Measurements from ENCODE around the gene MYRFL.
"Not testable (repeated sequence)": the region's sequence is repeated elsewhere in the genome, so short reads cannot be mapped to it uniquely, and the experiment has no call there.

The MYRFL gene

DNA sequence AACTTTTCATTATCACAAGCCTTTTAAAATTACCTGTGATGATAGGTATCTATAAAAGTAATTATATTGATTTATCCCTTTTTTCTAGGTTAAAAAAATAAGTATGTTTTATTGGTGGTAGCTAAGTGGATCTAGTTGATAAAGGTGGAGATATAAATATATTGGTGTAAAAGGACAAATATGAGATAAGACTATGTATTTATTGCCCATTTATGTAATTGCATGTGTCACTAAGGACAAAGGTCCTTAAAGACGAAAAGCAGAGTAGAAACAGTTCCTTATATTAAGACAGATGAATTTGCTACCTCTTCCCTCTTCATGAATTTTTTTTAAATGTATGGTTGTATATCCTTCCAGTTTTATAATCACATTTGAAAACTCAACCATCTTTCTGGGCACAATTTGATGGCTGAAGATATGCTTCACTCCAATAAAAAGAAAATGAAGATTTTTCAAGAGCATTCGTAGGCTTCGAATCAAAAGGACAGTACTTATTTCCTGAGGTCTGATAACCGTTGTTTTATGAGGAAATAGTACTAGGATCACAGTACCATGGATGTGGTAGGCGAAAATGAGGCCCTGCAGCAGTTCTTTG, at the start of gene MYRFL:
Gene MYRFL, plus strand, starts transcription at position 262 of the 595 bp plus-strand sequence. Its CDS starts 291 bp downstream, at position 553.
- no peak for DNase-seq (ENCODE audit: low read depth in 2 of 2, low spot score in 1 of 2)

DNA sequence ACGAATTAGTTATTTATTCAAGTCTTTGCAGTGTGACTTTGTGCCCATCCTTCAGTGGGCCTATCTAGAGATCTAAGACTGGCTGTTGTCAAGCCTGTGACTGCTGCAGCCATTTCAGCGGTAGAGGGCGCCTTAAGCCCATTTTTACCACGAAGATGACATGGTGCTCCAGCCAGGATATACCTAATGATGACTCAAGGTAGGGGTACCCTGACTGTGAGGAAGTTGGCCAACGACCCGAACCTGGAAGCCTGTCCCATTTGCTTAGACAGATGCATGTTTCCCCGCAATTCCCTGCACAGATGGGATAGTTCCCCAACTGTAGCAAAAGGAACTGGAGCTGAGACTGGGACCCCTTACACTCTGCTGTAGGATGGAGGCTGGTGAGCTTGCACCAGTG, 45.1 kb upstream of the MYRFL start:
- no peak for DNase-seq (ENCODE audit: low read depth in 2 of 2, low spot score in 1 of 2)

DNA sequence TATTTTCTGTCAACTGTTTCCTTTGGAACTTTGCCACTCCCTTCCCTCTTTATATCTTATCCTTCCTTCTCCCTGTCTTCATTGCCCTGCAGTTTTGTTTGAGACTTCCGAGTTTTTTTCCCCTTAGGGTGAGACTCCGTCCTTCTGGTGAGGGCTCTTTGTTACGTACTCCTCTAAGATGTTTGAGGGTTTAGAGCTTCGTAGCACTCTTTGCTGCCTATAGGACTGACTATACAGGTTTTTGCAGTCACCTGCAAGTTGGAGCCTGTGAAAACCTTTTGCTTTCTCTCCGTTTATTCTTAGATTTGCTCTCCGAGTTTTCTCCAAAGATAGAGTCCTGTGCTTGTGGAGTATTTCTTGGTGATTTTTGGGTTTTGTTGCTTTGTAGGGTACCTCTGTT, 41.7 kb upstream of the MYRFL start:
- DNase-seq (ENCODE audit: low read depth in 2 of 2, low spot score in 1 of 2), result no peak

DNA sequence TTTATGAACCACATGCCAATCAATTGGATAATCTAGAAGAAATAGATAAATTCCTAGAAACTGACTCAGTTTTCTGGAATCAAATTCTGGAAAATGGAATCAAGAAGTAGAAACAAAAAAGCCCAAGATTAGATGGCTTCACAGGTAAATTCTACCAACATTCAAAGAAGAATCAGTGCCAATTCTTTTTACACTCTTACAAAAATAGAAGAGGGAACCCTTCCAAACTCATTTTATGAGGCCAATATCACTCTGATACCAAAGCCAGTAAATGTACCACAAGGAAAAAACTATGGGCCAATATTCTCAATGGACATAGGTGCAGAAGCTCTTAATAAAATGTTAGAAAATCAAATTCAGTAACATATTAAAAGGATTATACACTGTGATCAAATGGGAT, 35.7 kb upstream of the MYRFL start:
- no peak for DNase-seq (ENCODE audit: low read depth in 2 of 2, low spot score in 1 of 2)

DNA sequence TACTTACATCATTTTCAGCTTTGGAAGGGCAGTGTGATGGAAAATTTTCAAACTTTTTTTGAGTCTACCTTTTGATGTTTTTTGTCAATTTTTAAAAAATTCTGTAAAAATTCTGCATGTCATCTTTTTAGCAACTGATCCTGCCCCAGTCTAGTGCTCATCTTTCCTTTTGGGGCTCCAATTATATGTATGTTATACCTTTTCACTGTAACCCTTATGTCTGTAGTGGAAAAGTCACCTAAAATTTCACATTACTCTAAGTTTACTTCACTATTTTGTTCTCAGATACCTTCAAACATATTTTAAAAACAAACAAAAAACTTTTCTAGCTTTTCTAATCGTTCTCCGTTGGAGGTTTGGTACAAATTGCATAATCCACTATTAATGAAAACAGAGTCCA, 32.5 kb upstream of the MYRFL start:
- DNase-seq (ENCODE audit: low read depth in 2 of 2, low spot score in 1 of 2), result no peak

DNA sequence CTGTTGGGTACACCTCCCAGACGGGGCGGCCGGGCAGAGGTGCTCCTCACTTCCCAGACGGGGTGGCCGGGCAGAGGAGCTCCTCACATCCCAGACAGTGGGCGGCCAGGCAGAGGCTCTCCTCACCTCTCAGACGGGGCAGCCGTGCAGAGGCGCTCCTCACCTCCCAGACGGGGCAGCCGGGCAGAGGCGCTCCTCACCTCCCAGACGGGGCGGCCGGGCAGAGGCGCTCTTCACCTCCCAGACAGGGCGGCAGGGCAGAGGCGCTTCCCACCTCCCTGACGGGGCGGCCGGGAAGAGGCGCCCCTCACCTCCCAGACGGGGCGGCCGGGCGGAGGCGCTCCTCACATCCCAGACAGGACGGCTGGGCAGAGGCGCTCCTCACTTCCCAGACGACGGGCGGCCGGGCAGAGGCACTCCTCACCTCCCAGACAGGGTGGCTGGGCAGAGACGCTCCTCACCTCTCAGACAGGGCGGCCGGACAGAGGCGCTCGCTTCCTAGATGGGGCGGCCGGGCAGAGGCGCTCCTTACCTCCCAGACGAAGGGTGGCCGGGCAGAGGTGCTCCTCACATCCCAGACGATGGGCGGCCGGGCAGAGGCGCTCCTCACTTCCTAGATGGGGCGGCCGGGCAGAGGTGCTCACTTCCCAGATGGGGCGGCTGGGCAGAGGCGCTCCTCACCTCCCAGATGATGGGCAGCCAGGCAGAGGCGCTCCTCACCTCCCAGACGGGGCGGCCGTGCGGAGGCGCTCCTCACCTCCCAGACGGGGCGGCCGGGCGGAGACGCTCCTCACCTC, 17.7 kb upstream of the MYRFL start:
- not testable (repeated sequence) for DNase-seq (ENCODE audit: low read depth in 2 of 2, low spot score in 1 of 2)

DNA sequence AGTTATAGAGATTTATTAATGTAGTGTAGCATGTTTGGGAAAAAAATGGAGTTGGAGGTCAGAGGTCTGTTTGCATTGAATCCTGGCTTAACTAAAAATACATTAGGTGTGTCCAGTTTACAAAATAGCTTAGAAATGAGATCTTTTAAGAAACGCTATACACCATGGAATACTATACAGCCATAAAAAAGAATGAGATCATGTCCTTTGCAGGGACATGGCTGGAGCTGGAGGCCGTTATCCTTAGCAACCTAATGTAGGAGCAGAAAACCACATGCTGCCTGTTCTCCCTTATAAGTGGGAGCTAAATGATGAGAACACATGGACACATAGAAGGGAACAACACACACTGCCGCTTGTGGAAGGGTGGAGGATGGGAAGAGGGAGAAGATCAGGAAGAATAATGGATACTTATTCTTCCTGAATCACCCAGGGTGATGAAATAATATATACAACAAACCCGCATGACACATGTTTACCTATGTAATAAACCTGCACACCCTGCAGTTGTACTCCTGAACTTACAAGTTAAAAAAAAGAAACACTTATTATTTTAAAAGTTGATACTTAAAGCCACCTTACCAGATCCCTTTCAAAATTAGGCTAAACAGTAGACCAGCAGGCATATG, 14.0 kb upstream of the MYRFL start:
- no peak for DNase-seq (ENCODE audit: low read depth in 2 of 2, low spot score in 1 of 2)

DNA sequence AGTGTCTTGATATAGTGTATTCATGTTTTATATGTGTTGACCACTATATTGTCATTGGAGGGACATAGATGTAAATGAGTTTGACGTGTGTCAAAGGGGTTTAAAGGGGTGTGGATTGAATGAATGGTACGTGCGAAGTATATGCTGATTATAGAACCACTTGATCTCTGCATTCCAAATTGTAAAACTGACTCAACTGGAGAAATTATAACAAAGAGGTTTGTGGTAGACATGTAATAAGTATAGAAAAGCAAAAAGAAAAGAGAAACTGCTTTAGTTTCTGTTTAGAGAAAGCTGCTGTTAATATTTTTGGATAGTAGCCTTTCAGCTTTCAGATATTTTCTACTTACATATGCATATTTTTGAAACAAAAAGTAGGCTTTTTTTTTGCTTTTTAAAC, 8.9 kb upstream of the MYRFL start:
- DNase-seq (ENCODE audit: low read depth in 2 of 2, low spot score in 1 of 2), result no peak

DNA sequence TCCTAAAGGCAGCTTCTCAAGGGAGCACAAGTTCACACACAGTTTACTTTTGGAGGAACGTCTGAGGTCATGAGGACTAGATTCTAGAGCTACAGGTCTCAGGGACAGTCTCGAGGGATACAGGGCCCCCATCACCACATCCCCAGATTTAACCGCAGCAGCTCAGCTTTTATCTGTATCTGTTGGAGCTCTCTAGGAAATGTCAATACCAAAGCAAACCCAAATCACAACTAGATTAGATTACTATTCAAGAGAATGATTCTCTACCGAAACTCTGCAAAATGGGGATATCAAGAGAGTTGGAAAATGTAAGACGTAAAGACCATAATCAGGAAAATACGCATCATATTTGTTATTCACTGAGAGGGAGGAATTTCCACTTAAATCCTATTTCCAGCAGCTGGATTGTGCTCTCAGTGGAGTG, 4.0 kb upstream of the MYRFL start:
- no peak for DNase-seq (ENCODE audit: low read depth in 2 of 2, low spot score in 1 of 2)

DNA sequence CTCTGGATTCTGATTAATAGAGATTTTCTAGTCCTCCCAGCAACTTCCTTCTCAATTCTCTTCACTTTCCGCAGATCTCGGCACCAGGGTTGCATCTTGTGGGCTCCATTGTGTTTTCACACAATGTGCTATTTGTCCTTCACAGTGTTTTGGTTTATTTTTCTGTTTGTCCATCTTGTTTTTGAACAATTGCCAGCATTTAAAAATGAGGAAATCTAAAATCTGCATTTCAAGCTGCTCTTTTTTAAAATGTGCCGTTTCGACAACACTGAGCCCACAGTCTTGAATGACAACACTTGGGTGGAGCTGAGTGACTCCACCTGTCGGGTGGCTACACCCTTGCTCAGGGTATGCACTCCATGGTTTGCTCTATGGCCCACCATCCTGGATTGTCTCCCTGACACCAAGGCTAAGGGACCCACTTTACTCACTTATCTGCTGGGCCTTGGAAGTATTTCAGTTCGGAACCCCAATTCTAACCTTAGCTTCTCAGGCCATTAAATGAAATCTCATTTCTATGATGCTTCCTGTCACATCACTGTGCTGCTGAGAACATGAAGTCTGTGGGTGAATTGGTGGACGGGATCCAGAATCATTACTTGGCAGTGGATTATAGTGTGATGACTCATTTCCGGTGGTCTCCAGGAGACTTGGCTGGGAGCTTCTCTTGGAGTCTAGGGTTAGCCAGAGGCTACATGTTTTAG, 3.4 kb upstream of the MYRFL start:
- no peak for DNase-seq (ENCODE audit: low read depth in 2 of 2, low spot score in 1 of 2)

DNA sequence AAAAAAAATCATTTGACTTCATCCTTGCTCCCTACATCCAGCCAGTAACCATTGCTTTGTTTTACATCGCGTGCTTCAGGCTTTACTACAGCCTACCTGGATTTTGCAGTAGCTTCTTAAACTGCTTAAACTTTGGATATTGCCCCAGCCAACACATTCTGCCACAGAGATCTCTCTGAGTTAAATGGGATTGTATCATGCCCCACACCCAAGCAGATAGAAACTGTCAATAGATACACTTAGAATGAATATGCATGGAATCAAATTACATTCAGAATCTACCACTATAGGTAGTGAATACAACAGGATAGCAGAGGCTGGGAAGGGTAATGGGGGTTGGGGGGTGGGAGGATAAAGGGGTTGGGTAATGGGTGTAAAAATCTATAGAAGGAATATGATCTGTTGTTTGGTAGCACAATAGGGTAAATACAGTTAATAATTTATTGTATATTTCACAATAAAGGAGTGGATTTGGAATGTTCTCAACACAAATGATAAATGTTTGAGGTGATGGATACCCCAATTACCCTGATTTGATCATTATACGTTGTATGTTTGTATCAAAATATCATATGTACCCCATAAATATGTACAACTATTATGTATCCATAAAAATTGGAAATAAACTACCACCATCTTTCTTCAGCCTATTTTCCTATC, 2.7 kb upstream of the MYRFL start:
- DNase-seq (ENCODE audit: low read depth in 2 of 2, low spot score in 1 of 2), result no peak

DNA sequence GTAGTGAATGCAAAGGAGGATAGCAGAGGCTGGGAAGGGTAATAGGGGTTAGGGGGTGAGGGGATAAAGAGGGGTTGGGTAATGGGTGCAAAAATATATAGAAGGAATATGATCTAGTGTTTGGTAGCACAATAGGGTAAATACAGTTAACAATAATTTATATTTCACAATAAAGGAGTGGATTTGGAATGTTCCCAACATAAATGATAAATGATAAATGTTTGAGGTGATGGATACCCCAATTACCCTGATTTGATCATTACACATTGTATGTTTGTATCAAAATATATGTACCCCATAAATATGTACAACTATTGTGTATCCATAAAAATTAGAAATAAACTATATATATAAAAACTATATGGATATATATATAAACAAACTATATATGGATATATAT, 999 bp upstream of the MYRFL start:
- no peak for DNase-seq (ENCODE audit: low read depth in 2 of 2, low spot score in 1 of 2)

DNA sequence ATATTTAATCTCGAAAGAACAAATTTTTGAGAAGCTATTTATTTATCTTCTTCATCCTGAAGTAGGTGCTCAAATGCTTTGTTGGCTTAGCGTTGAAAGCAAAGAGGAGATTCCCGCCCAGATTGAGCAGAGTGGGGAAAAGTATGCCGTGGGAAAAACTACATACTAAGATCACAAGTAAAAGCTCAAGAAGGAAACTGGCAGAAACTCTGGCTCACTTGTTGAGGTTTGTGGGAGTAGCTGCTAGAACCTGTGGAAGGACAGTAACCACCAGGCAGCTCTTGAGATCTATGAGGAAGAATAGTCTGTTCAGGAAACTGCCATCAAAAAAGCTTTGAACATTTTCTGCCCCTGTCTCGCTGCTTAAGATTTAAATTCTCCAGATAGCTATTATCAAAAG, 3.9 kb downstream of the MYRFL start:
- no peak for DNase-seq (ENCODE audit: low read depth in 2 of 2, low spot score in 1 of 2)

DNA sequence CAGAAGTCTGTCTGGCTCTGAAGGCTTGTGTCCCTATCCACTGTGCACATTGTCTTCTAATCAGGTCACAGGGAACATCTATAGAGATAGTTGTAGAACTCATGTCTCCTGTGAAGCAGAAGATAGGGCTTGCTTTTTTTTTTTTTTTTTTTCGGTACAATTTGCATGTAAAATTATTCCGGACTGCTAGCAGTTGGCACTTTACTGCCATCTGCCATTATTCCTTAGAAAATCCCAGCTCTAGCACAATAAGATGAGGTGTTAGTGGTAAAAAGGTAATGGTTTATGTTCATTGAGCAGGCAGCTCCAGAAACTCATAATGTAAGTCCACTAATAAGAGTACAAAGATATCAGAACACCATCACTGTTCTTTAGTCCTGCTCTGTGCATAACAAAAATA, 8.7 kb downstream of the MYRFL start:
- DNase-seq (ENCODE audit: low read depth in 2 of 2, low spot score in 1 of 2), result no peak

DNA sequence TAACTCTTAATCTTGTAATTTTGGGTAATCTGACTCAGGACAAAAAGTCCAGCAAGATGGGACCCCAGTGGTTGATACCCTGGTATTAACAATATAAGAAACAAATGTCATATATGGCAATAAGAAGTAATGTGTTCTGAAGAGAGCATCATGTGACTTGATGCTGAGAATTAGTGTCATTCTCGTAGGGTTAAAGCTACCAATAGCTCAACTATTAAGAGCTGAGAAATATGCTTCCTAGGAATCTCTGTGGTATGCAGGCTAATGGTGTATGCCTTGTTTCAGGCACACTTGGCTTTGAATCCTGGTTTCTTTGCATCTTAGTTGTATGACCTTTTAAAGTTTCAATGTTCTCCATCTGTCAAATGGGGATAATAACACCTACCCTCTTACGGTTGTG, 9.1 kb downstream of the MYRFL start:
- no peak for DNase-seq (ENCODE audit: low read depth in 2 of 2, low spot score in 1 of 2)

DNA sequence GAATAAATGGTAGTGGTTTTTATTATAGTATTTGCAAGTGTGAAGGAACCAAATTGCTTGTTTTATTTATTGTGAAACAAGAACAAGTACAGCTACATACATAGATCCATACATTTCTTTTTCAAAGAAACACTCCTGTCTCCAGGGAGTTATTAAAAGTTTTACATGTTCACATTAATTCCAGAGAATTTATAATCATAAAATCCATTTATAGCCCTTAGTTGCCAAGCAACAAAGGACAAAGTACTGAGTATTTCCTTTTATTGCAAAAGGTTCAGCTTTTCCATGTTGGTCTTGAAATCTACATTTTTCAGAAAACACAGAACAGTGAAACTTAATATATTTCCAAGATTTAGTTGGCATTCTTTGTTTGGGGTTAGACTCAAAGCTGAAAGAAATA, 9.5 kb downstream of the MYRFL start:
- DNase-seq (ENCODE audit: low read depth in 2 of 2, low spot score in 1 of 2), result no peak

DNA sequence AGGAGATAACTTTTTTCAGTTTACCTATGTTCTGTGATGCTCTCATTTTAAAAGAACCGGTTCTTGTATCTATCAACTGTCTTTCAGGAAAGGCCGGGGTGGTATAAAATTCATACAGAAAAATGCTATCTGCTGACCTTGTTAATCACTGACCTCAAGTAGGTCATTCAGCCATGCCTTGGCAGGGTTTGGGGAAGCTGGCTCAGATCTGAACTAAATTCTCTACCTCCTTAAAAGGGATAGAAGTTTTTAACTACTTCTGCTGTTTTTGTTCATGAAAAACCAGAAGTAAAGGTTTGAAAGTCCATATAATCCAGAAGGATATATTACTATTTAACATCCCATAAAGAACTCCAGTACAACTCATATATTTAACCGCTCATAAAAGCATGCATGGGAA, 10.1 kb downstream of the MYRFL start:
- no peak for DNase-seq (ENCODE audit: low read depth in 2 of 2, low spot score in 1 of 2)

DNA sequence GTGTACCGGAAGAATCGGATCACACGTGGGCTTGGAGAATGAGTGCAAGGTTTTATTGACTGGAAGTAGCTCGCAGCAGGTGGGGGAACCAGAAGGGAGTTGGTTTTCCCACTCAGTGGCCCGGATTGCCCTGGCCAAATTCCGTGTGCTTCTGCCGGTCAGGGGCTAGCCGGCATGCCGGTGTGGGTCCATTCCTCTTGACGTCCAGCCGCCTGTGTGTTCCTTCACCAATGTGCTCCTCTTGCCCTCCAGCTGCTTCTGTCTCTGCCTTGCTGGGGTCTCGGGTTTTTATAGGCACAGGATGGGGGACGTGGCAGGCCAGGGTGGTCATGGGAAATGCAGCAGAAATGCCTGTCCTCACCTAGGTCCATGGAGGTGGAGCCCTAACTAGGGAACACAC, 11.0 kb downstream of the MYRFL start:
- no peak for DNase-seq (ENCODE audit: low read depth in 2 of 2, low spot score in 1 of 2)

DNA sequence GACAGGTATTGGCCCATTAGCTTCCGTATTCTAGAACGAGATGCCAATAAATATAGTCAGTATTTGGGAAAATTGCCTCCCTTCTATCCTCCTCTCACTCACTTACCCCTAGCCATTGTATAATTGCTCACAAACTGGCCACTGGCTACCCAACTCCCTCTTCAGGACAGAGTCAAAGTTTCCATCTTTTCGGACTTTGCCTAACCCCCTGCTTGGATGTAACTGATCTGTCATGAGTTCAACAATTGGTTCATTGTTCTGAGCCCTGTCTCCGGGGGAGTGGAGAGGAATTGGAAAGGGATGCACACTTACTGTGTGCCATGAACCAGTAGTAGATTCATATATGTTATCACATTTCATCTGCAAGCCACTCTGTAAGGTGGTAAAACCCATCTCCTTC, 12.2 kb downstream of the MYRFL start:
- no peak for DNase-seq (ENCODE audit: low read depth in 2 of 2, low spot score in 1 of 2)

DNA sequence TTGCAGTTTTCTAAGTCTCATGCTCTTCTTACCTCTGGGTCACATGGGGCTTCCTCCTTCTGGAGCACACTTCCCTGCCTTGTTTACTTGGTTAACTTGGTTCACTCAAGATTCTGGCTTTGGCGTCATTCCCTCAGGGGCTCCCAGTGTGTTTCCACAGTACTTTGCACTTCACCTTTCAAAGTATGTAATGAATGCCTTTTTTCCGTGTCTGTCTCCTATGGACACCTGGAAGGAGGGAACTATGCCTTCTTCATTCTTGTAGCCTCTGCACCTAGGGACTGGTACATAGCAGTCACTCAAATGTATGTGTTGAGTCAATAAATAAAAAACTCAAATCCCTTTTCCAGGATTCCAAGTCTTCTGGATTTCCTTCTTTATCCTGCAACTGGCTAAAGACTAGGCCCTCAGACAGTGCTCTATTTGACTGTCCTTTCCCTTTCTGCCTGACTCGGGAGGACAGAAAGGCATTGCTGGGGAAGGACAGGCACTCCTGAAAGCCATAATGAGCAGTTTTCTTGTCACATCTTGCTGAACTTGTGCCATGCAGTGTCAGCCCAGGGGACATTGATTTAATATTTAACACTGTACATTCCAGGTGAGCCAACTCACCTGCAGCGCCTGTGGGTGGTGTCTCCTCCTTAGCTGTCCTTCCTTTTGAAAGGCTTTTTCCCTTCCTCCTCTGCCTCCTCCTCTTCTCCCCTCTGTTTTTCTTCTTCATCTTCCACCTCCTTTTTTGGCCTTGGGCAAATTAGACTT, 12.8 kb downstream of the MYRFL start:
- no peak for DNase-seq (ENCODE audit: low read depth in 2 of 2, low spot score in 1 of 2)

DNA sequence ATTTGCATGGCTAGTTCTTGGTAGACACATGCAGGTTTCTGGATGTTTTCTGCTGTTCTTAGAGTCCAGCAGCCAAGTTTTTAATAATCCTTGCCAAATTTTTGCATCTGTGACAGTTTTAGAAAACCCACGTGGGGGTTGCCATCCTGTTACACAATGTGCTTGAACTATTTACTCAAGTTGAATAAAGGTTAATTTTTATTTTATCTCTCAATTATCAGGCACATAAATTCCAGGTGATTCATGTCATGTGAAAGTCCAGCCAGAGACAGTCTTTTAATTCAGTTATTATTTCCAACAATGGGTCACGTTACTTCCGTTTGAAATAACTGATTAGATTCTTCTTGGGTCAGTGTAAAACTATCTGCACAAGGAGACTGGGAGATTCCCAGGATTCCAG, 15.7 kb downstream of the MYRFL start:
- DNase-seq (ENCODE audit: low read depth in 2 of 2, low spot score in 1 of 2), result no peak

Measured in stimulated activated CD8-positive, alpha-beta memory T cell treated with anti-CD3 and anti-CD28 coated beads, Interleukin-4, amount 100 ng/mL, for 1 hour (primary cell).